A549 (cell line): ENCODE results near the gene TMCC3.

Source experiments
- CHD2 ChIP-seq: fragments of 150-350 bp; IDR thresholded peaks from 2 replicates; pipeline ENCODE4 v1.6.1; 2014; ENCODE audit warnings: low read length; ENCODE audit not compliant: partially characterized antibody
- CTCF ChIP-seq: fragments of >200 bp; sonication (Bioruptor Twin); formaldehyde crosslinking; IDR thresholded peaks from 3 replicates; pipeline ENCODE4 v1.5.1; 2016

GRCh38 chr12:94544355-94544754 lies 106.0 kb downstream of the TMCC3 start:
- TF ChIP-seq CTCF (no peak), CHD2 (no peak)
